GM23248 (cell line): ENCODE measurements around the gene CBR3. TPM values are rescaled to one million over a fixed set of nuclear protein-coding genes. Genes with fewer than 3 reads are reported as not detected.
A peak's percentile ranks its signal among the peaks of the same experiment; 100 is the strongest.

Experiments used
- DNase-seq: peaks from one replicate; pipeline ENCODE4 v3.0.0-alpha.2; 2015
- H2AFZ ChIP-seq: fragments of 200-600 bp; sonication (generic); 2 replicates; pipeline ENCODE4 v1.6.1; 2016; ENCODE audit warnings: antibody characterized with exemption
- H3F3A ChIP-seq: fragments of 200-600 bp; sonication (generic); 2 replicates; pipeline ENCODE4 v1.6.1; 2016; ENCODE audit warnings: mild to moderate bottlenecking, antibody characterized with exemption, mixed run types; ENCODE audit not compliant: insufficient read depth
- H3K27ac ChIP-seq: fragments of 200-600 bp; sonication (generic); 2 replicates; pipeline ENCODE4 v1.5.1; 2016; ENCODE audit warnings: mild to moderate bottlenecking
- H3K27me3 ChIP-seq: fragments of 200-600 bp; sonication (generic); replicated peaks from 2 replicates; pipeline ENCODE4 v1.6.1; 2016; ENCODE audit warnings: mild to moderate bottlenecking; ENCODE audit not compliant: insufficient read depth
- H3K36me3 ChIP-seq: fragments of 200-600 bp; sonication (generic); 2 replicates; pipeline ENCODE4 v1.6.1; 2016; ENCODE audit warnings: low read depth, mild to moderate bottlenecking
- H3K4me1 ChIP-seq: fragments of 200-600 bp; sonication (generic); 2 replicates; pipeline ENCODE4 v1.6.1; 2016; ENCODE audit warnings: mild to moderate bottlenecking; ENCODE audit not compliant: insufficient read depth
- H3K4me2 ChIP-seq: fragments of 200-600 bp; sonication (generic); one replicate; pipeline ENCODE4 v1.6.1; 2016; ENCODE audit warnings: mild to moderate bottlenecking; ENCODE audit not compliant: unreplicated experiment
- H3K4me3 ChIP-seq: fragments of 200-600 bp; sonication (generic); 2 replicates; pipeline ENCODE4 v1.5.1; 2016; ENCODE audit warnings: mild to moderate bottlenecking
- H3K79me2 ChIP-seq: fragments of 200-600 bp; sonication (generic); 2 replicates; pipeline ENCODE4 v1.6.1; 2016; ENCODE audit warnings: mild to moderate bottlenecking; ENCODE audit not compliant: insufficient read depth
- H3K9ac ChIP-seq: fragments of 200-600 bp; sonication (generic); 2 replicates; pipeline ENCODE4 v1.6.1; 2016; ENCODE audit warnings: mild to moderate bottlenecking
- H3K9me2 ChIP-seq: fragments of 200-600 bp; sonication (generic); 2 replicates; pipeline ENCODE4 v1.6.1; 2016; ENCODE audit warnings: mixed run types, mild to moderate bottlenecking, moderate library complexity; ENCODE audit not compliant: insufficient read depth
- H3K9me3 ChIP-seq: fragments of 200-600 bp; sonication (generic); one replicate; pipeline ENCODE4 v1.6.1; 2017; ENCODE audit warnings: low read depth
- H4K20me1 ChIP-seq: fragments of 200-600 bp; sonication (generic); 2 replicates; pipeline ENCODE4 v1.6.0; 2016; ENCODE audit not compliant: insufficient read depth
- EZH2 ChIP-seq: fragments of 200-600 bp; sonication (generic); IDR thresholded peaks from 2 replicates; pipeline ENCODE4 v1.6.1; 2018; ENCODE audit warnings: antibody characterized with exemption, mild to moderate bottlenecking; ENCODE audit not compliant: insufficient read depth, poor library complexity, severe bottlenecking
- EZH2phosphoT487 ChIP-seq: fragments of 200-600 bp; sonication (generic); IDR thresholded peaks from 2 replicates; pipeline ENCODE4 v1.6.1; 2018; ENCODE audit warnings: antibody characterized with exemption, moderate library complexity, mild to moderate bottlenecking, low read depth; ENCODE audit not compliant: insufficient read depth
- WGBS, 2 experiments: methylation state at CpG; one replicate each; pipeline ENCODE4 v1.1.6; 2015 to 2017; ENCODE audit warnings: low lambda C conversion rate in 2 of 2, low coverage in 1 of 2; ENCODE audit errors: missing lambda C conversion rate in 2 of 2; 5-methylcytosine and 5-hydroxymethylcytosine counted together
- in situ Hi-C: fragments of 300-500 bp; cut with MboI; formaldehyde crosslinking; loops from 2 replicates; pipeline ENCODE4 v1.15.0; 2020
- polyA plus RNA-seq: library from polyadenylated mRNA; unstranded; fragments of >200 nt; fragmentation: Nextera tagmentation; extraction: Ambion mirVana; gene quantifications from 2 replicates; pipeline ENCODE4 v1.2.1, GENCODE V29; 2016
- total RNA-seq: library from RNA; depleted of rRNA; stranded (reverse); fragments of >200 nt; shearing (Covaris generic); gene quantifications from 2 replicates; pipeline ENCODE4 v1.2.3, GENCODE V29; 2014; rRNA removed

CBR3 gene
- total RNA-seq = 17.3 and 29.0 TPM in 2 replicates
- 28.1 and 28.3 TPM in 2 replicates for polyA plus RNA-seq

DNA sequence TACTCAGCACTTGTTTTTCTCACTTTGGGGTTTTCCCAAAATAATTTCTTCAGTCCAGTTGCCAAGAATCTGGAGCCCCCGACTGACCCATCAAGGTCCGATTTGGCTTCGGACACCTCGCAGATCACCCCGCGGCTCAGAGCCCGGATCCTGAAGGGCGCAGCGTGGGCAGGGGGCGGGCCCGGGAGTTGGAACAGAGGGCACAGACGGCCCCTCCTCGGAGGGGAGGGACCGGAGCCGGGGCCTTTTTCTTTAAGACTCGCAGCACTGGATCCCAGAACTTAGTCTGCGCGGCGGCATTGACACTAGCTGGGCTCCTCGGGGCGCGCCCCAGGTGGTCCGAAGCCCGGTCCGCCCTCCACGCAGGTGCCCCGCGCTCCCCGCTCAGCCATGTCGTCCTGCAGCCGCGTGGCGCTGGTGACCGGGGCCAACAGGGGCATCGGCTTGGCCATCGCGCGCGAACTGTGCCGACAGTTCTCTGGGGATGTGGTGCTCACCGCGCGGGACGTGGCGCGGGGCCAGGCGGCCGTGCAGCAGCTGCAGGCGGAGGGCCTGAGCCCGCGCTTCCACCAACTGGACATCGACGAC is at the start of gene CBR3:
Gene CBR3, plus strand, starts transcription at position 277 of the 588 bp plus-strand sequence. Its CDS starts 114 bp downstream, at position 391.
- Histone ChIP-seq H3K27ac (peak within 1 kb of the TSS; percentile 80), H3K9me2 (no peaks in the 10 kb centered on the region), H3K9ac (peak within 1 kb of the TSS; percentile 86), H2AFZ (peak within 1 kb of the TSS; percentile 93), H3K9me3 (no peaks in the 10 kb centered on the region), H3K36me3 (no peaks in the 10 kb centered on the region), H3K4me3 (peak within 1 kb of the TSS; percentile 83), H3K4me2 (peak within 1 kb of the TSS; percentile 89), H3K79me2 (peaks cover 8% of the 10 kb centered on the region), H3K27me3 (no peaks in the 10 kb centered on the region), H3K4me1 (peaks cover 11% of the 10 kb centered on the region), H4K20me1 (no peaks in the 10 kb centered on the region), H3F3A (peaks cover 12% of the 10 kb centered on the region; the same call in 1 of the 2 replicates)
- in situ Hi-C loops = no loop called here
- DNase-seq = peak; percentile 81
- TF ChIP-seq EZH2 (no peak), EZH2phosphoT487 (no peak)
- WGBS, 2 experiments = 0 to 1% methylated on average over 41 to 53 of the region's 53 CpGs

GRCh38 chr21:36087362-36088138 is 47.3 kb upstream of the CBR3 start:
- no peaks in the 10 kb centered on the region for H3K36me3 ChIP-seq
- no peak overlapping the region for H3K9ac ChIP-seq
- peaks cover 3% of the 10 kb centered on the region; the same call in 1 of the 2 replicates for H3K4me1 ChIP-seq
- no peak overlapping the region for H3K4me3 ChIP-seq
- H2AFZ ChIP-seq = peak overlapping the region; percentile 76
- DNase-seq = peak; percentile 49
- WGBS, 2 experiments = 38 to 39% methylated on average over 6 of the region's 6 CpGs
- no peaks in the 10 kb centered on the region for H4K20me1 ChIP-seq
- H3K27me3 ChIP-seq = no peaks in the 10 kb centered on the region
- no peak overlapping the region for H3K4me2 ChIP-seq
- peak overlapping the region; percentile 48; the same call in 1 of the 2 replicates for H3K27ac ChIP-seq
- no peaks in the 10 kb centered on the region for H3F3A ChIP-seq
- TF ChIP-seq EZH2 (no peak), EZH2phosphoT487 (no peak)
- in situ Hi-C loops = no loop called here
- no peaks in the 10 kb centered on the region for H3K9me2 ChIP-seq
- H3K9me3 ChIP-seq = no peaks in the 10 kb centered on the region
- H3K79me2 ChIP-seq = no peaks in the 10 kb centered on the region

DNA sequence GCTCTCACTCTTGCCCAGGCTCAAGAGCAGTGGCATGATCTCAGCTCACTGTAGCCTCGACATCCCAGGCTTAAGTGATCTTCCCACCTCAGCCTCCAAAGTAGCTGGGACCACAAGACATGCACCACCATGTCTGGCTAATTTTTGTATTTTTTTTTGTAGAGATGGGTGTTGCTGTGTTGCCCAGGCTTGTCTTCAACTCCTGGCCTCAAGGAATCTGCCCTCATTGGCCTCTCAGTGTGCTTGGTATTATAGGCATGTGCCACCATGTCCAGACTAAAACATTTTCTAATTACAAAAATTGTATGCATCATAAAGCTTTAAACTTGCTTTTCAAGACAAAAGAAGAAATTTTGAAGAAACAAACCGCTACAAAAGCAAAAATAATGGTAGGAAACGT is 44.9 kb upstream of the CBR3 start:
- peaks cover 3% of the 10 kb centered on the region; the same call in 1 of the 2 replicates for H3K4me1 ChIP-seq
- H3K9me2 ChIP-seq = no peaks in the 10 kb centered on the region
- no peak overlapping the region for H3K4me3 ChIP-seq
- no peak overlapping the region for H2AFZ ChIP-seq
- no peaks in the 10 kb centered on the region for H3K27me3 ChIP-seq
- in situ Hi-C loops = no loop called here
- no peaks in the 10 kb centered on the region for H3K79me2 ChIP-seq
- no peak overlapping the region for H3K9ac ChIP-seq
- no peak for TF ChIP-seq EZH2phosphoT487
- no peaks in the 10 kb centered on the region for H3K9me3 ChIP-seq
- no peaks in the 10 kb centered on the region for H3K36me3 ChIP-seq
- H3K4me2 ChIP-seq = no peak overlapping the region
- H4K20me1 ChIP-seq = no peaks in the 10 kb centered on the region
- DNase-seq = no peak
- no peaks in the 10 kb centered on the region for H3F3A ChIP-seq
- H3K27ac ChIP-seq = no peak overlapping the region
- 75 to 88% methylated on average over 3 of the region's 3 CpGs for WGBS, 2 experiments

GRCh38 chr21:36092681-36093080 is 42.2 kb upstream of the CBR3 start:
- in situ Hi-C loops = no loop called here

More at GRCh38 chr21:36092681-36093080, 42.2 kb upstream of the CBR3 start:
- Histone ChIP-seq H2AFZ (no peak overlapping the region), H3K9me2 (no peaks in the 10 kb centered on the region), H3K4me2 (no peak overlapping the region), H3K36me3 (no peaks in the 10 kb centered on the region), H3K27me3 (no peaks in the 10 kb centered on the region), H3K9me3 (no peaks in the 10 kb centered on the region), H4K20me1 (no peaks in the 10 kb centered on the region), H3K79me2 (no peaks in the 10 kb centered on the region), H3K4me3 (no peak overlapping the region), H3K9ac (no peak overlapping the region), H3K27ac (no peak overlapping the region), H3F3A (no peaks in the 10 kb centered on the region), H3K4me1 (peaks cover under 1% of the 10 kb centered on the region; the same call in 1 of the 2 replicates)
- DNase-seq = peak; percentile 18
- TF ChIP-seq EZH2phosphoT487 = no peak
- TF ChIP-seq EZH2 = no peak
